ENCODE data around the gene PAF1.

DNA sequence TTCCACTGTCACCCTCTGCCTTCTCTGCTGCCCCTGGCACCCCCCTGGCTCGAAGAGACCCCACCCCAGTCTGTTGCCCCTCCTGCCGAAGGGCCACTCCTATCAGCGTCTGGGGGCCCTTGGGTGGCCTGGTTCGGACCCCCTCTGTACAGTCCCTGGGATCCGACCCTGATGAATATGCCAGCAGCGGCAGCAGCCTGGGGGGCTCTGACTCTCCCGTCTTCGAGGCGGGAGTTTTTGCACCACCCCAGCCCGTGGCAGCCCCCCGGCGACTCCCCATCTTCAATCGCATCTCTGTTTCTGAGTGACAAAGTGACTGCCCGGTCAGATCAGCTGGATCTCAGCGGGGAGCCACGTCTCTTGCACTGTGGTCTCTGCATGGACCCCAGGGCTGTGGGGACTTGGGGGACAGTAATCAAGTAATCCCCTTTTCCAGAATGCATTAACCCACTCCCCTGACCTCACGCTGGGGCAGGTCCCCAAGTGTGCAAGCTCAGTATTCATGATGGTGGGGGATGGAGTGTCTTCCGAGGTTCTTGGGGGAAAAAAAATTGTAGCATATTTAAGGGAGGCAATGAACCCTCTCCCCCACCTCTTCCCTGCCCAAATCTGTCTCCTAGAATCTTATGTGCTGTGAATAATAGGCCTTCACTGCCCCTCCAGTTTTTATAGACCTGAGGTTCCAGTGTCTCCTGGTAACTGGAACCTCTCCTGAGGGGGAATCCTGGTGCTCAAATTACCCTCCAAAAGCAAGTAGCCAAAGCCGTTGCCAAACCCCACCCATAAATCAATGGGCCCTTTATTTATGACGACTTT is 17.7 kb upstream of the PAF1 start:
- TF ChIP-seq, protein P1, sequence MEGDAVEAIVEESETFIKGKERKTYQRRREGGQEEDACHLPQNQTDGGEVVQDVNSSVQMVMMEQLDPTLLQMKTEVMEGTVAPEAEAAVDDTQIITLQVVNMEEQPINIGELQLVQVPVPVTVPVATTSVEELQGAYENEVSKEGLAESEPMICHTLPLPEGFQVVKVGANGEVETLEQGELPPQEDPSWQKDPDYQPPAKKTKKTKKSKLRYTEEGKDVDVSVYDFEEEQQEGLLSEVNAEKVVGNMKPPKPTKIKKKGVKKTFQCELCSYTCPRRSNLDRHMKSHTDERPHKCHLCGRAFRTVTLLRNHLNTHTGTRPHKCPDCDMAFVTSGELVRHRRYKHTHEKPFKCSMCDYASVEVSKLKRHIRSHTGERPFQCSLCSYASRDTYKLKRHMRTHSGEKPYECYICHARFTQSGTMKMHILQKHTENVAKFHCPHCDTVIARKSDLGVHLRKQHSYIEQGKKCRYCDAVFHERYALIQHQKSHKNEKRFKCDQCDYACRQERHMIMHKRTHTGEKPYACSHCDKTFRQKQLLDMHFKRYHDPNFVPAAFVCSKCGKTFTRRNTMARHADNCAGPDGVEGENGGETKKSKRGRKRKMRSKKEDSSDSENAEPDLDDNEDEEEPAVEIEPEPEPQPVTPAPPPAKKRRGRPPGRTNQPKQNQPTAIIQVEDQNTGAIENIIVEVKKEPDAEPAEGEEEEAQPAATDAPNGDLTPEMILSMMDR (IDR thresholded peaks at IDR 0.05), result no peak
- TF ChIP-seq POLR2A (IDR thresholded peaks at IDR 0.05), result peak; percentile 13 to 64
